GM18951 (cell line): ENCODE data around the gene TTF1.

Experiments
- POLR2A ChIP-seq: IDR thresholded peaks from 4 replicates; pipeline ENCODE4 v1.6.1; 2011; ENCODE audit warnings: mild to moderate bottlenecking; ENCODE audit not compliant: insufficient read length, insufficient read depth; ENCODE audit errors: extremely low read depth
- in situ Hi-C: fragments of 300-500 bp; cut with MboI; formaldehyde crosslinking; loops from one replicate; pipeline ENCODE4 v1.12.0; 2022; ENCODE audit warnings: low sequenced_read_pairs, mixed read lengths, inconsistent platforms; ENCODE audit not compliant: unreplicated experiment

The TTF1 gene

GRCh38 chr9:132333556-132333955 is 73.1 kb downstream of the TTF1 start:
- TF ChIP-seq POLR2A, result no peak
- in situ Hi-C loops, result no loop called here

- TF ChIP-seq POLR2A, result no peak
- in situ Hi-C loops, result no loop called here
Measured at GRCh38 chr9:132328580-132328979, 78.1 kb downstream of the TTF1 start.

- TF ChIP-seq POLR2A, result no peak
- in situ Hi-C loops, result no loop called here
Measured at GRCh38 chr9:132327537-132327936, 79.1 kb downstream of the TTF1 start.
